Measurements from ENCODE around the gene BBS12.
"Not testable (repeated sequence)": the region's sequence is repeated elsewhere in the genome, so short reads cannot be mapped to it uniquely, and the experiment has no call there.

The BBS12 gene

GRCh38 chr4:122765692-122766352 lies 33.3 kb downstream of the BBS12 start:
- DNase-seq (ENCODE audit: low spot score) = no peak

- no peak for DNase-seq (ENCODE audit: low spot score)
Measured at GRCh38 chr4:122766353-122766705, 33.8 kb downstream of the BBS12 start.

- DNase-seq (ENCODE audit: low spot score) = no peak
Measured at GRCh38 chr4:122766950-122767349, 34.4 kb downstream of the BBS12 start.

GRCh38 chr4:122771724-122772123 lies 39.2 kb downstream of the BBS12 start:
- DNase-seq (ENCODE audit: low spot score) = no peak

GRCh38 chr4:122772311-122772710 lies 39.8 kb downstream of the BBS12 start:
- DNase-seq (ENCODE audit: low spot score) = no peak

- DNase-seq (ENCODE audit: low spot score) = no peak
Measured at GRCh38 chr4:122772986-122773385, 40.5 kb downstream of the BBS12 start.

- no peak for DNase-seq (ENCODE audit: low spot score)
Measured at GRCh38 chr4:122775039-122775438, 42.5 kb downstream of the BBS12 start.

- DNase-seq (ENCODE audit: low spot score) = no peak
Measured at GRCh38 chr4:122775987-122776836, 43.7 kb downstream of the BBS12 start.

GRCh38 chr4:122776916-122777315 lies 44.4 kb downstream of the BBS12 start:
- DNase-seq (ENCODE audit: low spot score) = no peak

GRCh38 chr4:122777846-122778673 lies 45.6 kb downstream of the BBS12 start:
- no peak for DNase-seq (ENCODE audit: low spot score)

- DNase-seq (ENCODE audit: low spot score) = no peak
Measured at GRCh38 chr4:122781486-122781885, 49.0 kb downstream of the BBS12 start.

GRCh38 chr4:122783301-122784215 lies 51.1 kb downstream of the BBS12 start:
- peak; percentile 28 for DNase-seq (ENCODE audit: low spot score)

- DNase-seq (ENCODE audit: low spot score) = no peak
Measured at GRCh38 chr4:122784261-122784660, 51.8 kb downstream of the BBS12 start.

GRCh38 chr4:122785099-122785498 lies 52.6 kb downstream of the BBS12 start:
- DNase-seq (ENCODE audit: low spot score) = no peak

- not testable (repeated sequence) for DNase-seq (ENCODE audit: low spot score)
Measured at GRCh38 chr4:122786296-122786695, 53.8 kb downstream of the BBS12 start.

- not testable (repeated sequence) for DNase-seq (ENCODE audit: low spot score)
Measured at GRCh38 chr4:122786920-122787319, 54.4 kb downstream of the BBS12 start.

- DNase-seq (ENCODE audit: low spot score) = no peak
Measured at GRCh38 chr4:122787940-122788339, 55.4 kb downstream of the BBS12 start.

GRCh38 chr4:122788935-122789334 lies 56.4 kb downstream of the BBS12 start:
- no peak for DNase-seq (ENCODE audit: low spot score)

GRCh38 chr4:122793811-122794210 lies 61.3 kb downstream of the BBS12 start:
- DNase-seq (ENCODE audit: low spot score) = no peak
